Measurements from ENCODE around the gene KCTD16.

DNA sequence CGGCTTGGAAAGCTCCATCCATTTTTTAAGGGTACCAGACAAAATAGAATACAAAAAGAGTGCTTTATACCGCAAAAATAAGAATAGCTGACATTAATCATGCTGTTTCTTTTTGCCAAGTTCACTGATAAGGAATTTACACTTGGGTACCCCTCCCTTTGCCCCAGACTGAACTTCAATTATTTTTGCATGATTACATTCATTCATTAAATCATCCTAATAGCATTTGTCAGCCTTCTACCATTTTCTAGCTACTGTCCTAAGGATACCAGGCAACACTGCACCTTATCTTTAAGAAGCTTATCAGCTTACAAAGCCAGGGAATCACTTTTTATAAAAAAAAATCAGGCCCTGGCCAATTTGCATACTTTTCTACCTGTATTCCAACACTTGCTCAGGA, 48.6 kb upstream of the KCTD16 start:
- no peak for TF ChIP-seq POLR2A (IDR thresholded peaks at IDR 0.05)
- TF ChIP-seq, protein P1, sequence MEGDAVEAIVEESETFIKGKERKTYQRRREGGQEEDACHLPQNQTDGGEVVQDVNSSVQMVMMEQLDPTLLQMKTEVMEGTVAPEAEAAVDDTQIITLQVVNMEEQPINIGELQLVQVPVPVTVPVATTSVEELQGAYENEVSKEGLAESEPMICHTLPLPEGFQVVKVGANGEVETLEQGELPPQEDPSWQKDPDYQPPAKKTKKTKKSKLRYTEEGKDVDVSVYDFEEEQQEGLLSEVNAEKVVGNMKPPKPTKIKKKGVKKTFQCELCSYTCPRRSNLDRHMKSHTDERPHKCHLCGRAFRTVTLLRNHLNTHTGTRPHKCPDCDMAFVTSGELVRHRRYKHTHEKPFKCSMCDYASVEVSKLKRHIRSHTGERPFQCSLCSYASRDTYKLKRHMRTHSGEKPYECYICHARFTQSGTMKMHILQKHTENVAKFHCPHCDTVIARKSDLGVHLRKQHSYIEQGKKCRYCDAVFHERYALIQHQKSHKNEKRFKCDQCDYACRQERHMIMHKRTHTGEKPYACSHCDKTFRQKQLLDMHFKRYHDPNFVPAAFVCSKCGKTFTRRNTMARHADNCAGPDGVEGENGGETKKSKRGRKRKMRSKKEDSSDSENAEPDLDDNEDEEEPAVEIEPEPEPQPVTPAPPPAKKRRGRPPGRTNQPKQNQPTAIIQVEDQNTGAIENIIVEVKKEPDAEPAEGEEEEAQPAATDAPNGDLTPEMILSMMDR (IDR thresholded peaks at IDR 0.05), result no peak
